Lung (tissue), 12 donors: ENCODE measurements around the gene UBE2O. TPM values are rescaled to one million over a fixed set of nuclear protein-coding genes. Genes with fewer than 3 reads are reported as not detected.

ENCODE experiments used
- ATAC-seq: fragments of 200-7000 bp; cut with Tn5 transposase; one replicate; pipeline ENCODE4 v1.9.1; 2020; ENCODE audit warnings: moderate number of reproducible peaks; ENCODE audit not compliant: insufficient read depth, low FRiP score
- DNase-seq, 3 donors: peaks; one replicate each; pipeline ENCODE4 v3.0.0-alpha.2; 2013 to 2017
- H3K27ac ChIP-seq, 2 donors: one replicate each; pipeline ENCODE4 v1.5.1; 2013; ENCODE audit warnings: mild to moderate bottlenecking in 2 of 2, moderate library complexity in 2 of 2, control low read depth in 1 of 2, inconsistent platforms in 1 of 2, low read depth in 1 of 2, low read length in 1 of 2
- H3K27me3 ChIP-seq, 3 donors: one replicate each; pipeline ENCODE4 v1.5.1; 2013; ENCODE audit warnings: low read length in 2 of 3; ENCODE audit not compliant: control insufficient read depth in 3 of 3, insufficient read depth in 3 of 3
- H3K36me3 ChIP-seq, 4 donors: one replicate each; pipeline ENCODE4 v1.5.1; 2013; ENCODE audit warnings: low read length in 4 of 4, mild to moderate bottlenecking in 1 of 4, moderate library complexity in 1 of 4; ENCODE audit not compliant: control insufficient read depth in 4 of 4, insufficient read depth in 4 of 4
- H3K4me1 ChIP-seq, 5 donors: one replicate each; pipeline ENCODE4 v1.5.1; 2013; ENCODE audit warnings: low read length in 5 of 5, mild to moderate bottlenecking in 2 of 5, moderate library complexity in 1 of 5; ENCODE audit not compliant: control insufficient read depth in 5 of 5, insufficient read depth in 5 of 5
- H3K4me3 ChIP-seq: one replicate; pipeline ENCODE4 v1.5.1; 2013; ENCODE audit warnings: mild to moderate bottlenecking, control low read depth, moderate library complexity
- H3K9ac ChIP-seq, 2 donors: one replicate each; pipeline ENCODE4 v1.5.1; 2013; ENCODE audit warnings: low read length in 2 of 2, control low read depth in 1 of 2; ENCODE audit not compliant: insufficient read depth in 1 of 2
- H3K9me3 ChIP-seq, 4 donors: one replicate each; pipeline ENCODE4 v1.5.1; 2013; ENCODE audit warnings: low read length in 3 of 4, mild to moderate bottlenecking in 1 of 4, moderate library complexity in 1 of 4; ENCODE audit not compliant: control insufficient read depth in 4 of 4, insufficient read depth in 3 of 4
- CTCF ChIP-seq: IDR thresholded peaks from 2 replicates; pipeline ENCODE4 v1.5.1; 2012; ENCODE audit warnings: mild to moderate bottlenecking; ENCODE audit errors: control extremely low read depth, extremely low read depth
- WGBS, 2 donors: extraction: QIAGEN DNeasy Blood & Tissue Kit; methylation state at CpG; one replicate each; pipeline ENCODE4 v1.1.7; 2013; 5-methylcytosine and 5-hydroxymethylcytosine counted together
- polyA plus RNA-seq, 2 donors: library from polyadenylated mRNA; stranded (reverse); fragments of 200-250 nt; gene quantifications; one replicate each; pipeline ENCODE4 v1.2.1, GENCODE V29; 2013
- total RNA-seq, 2 donors: library from RNA; depleted of rRNA in 1 of 2; stranded (reverse); fragments of >200 nt in 1 of 2; gene quantifications; one replicate each; pipeline ENCODE4 v1.2.1, GENCODE V29; 2014 to 2021
- donor health status: control.
- donor health status: control.
- donor health status: Bipolar disorder and iron deficiency.
- donor health status: healthy.
- donor health status: DM: yes; HTN: yes; CAD: no.

UBE2O gene
- total and polyA plus RNA-seq, 4 donors = 10.8 to 24.6 (median 17.7) TPM

- Histone ChIP-seq H3K27ac (no peak overlapping the region), H3K4me3 (no peak overlapping the region), H3K9me3 (no peaks in the 10 kb centered on the region), H3K36me3 (peaks cover 0 to 45% (median 0%) of the 10 kb centered on the region in 4 donors), H3K9ac (no peak overlapping the region), H3K4me1 (no peaks in the 10 kb centered on the region), H3K27me3 (no peaks in the 10 kb centered on the region)
- WGBS, 2 donors = 96 to 97% methylated on average over 11 of the region's 11 CpGs
- no peak for TF ChIP-seq CTCF
- no peak for ATAC-seq
- DNase-seq = no peak
These were observed 19.8 kb upstream of the UBE2O start for GRCh38 chr17:76472726-76473125.

- no peak overlapping the region for H3K9ac ChIP-seq
- H3K4me3 ChIP-seq = no peak overlapping the region
- no peak for TF ChIP-seq CTCF
- H3K4me1 ChIP-seq = no peaks in the 10 kb centered on the region
- H3K27ac ChIP-seq = no peak overlapping the region
- H3K9me3 ChIP-seq = no peaks in the 10 kb centered on the region
- DNase-seq = no peak
- WGBS, 2 donors = 92 to 93% methylated on average over 15 of the region's 15 CpGs
- H3K27me3 ChIP-seq = no peaks in the 10 kb centered on the region
- peaks cover 0 to 43% (median 0%) of the 10 kb centered on the region in 4 donors for H3K36me3 ChIP-seq
- no peak for ATAC-seq
These were observed 19.3 kb upstream of the UBE2O start for GRCh38 chr17:76472258-76472645.

- Histone ChIP-seq H3K27ac (no peak overlapping the region), H3K4me3 (no peak overlapping the region), H3K27me3 (no peaks in the 10 kb centered on the region), H3K4me1 (no peaks in the 10 kb centered on the region), H3K9me3 (no peaks in the 10 kb centered on the region), H3K36me3 (peaks cover 0 to 43% (median 0%) of the 10 kb centered on the region in 4 donors), H3K9ac (no peak overlapping the region)
- WGBS, 2 donors = 93 to 95% methylated on average over 31 to 35 of the region's 35 CpGs
- no peak for TF ChIP-seq CTCF
- no peak for DNase-seq
- ATAC-seq = no peak
These were observed 18.7 kb upstream of the UBE2O start for GRCh38 chr17:76471498-76472257.
